NCI-H2029 (cell line): ENCODE data around the gene FAM131B.
"Not testable (repeated sequence)": the region's sequence is repeated elsewhere in the genome, so short reads cannot be mapped to it uniquely, and the experiment has no call there.

ENCODE experiments used
- DNase-seq: peaks from one replicate; lab custom pipeline; 2025; lab: John Stamatoyannopoulos, UW

The FAM131B gene

DNA sequence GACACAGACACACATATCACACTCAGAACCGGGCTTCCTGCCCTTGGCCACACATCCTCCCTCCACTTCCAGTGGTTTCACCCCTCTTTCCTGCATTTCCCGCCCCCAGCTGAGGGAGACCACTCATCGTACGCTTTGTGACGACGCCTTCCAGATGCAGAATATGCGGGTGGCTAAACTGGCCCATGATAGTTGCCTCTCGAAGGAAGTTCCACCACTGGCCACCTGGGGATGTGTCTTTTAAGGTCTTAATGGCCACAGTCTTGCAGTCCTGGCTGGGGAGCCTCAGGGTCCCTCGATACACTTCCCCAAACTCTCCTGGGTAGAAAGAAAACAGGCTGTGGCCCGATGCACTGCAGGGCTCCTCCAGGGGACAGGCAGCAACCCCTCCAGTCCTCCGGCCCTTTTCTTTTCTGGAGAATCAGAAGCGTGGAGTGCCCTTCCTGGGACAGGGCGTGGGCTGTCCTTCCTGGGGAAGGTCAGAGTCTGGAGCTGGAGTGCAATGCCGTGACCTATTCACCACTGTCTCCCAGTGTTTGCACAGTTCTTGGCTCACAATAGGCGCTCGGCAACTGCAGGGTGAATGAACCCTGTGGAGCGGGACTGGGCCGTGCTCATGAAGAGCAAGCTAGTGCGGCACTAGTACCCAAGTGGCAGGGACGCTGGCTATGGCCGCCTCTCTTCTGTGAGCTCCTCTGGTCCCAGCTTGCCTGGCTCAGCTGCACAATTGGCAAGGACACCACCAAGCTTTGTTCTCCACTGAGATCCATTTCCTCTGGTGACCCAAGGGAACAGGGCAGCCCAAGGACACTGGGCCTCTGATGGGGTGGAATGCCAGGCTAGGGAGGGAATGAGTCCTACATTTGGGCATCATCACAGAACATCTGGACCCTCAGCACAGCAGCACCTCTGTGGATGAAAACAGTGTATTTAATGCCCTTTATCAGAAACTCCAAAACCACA lies 33.0 kb upstream of the FAM131B start:
- no peak for DNase-seq

GRCh38 chr7:143394777-143395176 lies 32.3 kb upstream of the FAM131B start:
- no peak for DNase-seq

- no peak for DNase-seq
Observed at GRCh38 chr7:143394068-143394467, 31.6 kb upstream of the FAM131B start.

GRCh38 chr7:143393267-143394041 lies 30.9 kb upstream of the FAM131B start:
- DNase-seq: no peak

DNA sequence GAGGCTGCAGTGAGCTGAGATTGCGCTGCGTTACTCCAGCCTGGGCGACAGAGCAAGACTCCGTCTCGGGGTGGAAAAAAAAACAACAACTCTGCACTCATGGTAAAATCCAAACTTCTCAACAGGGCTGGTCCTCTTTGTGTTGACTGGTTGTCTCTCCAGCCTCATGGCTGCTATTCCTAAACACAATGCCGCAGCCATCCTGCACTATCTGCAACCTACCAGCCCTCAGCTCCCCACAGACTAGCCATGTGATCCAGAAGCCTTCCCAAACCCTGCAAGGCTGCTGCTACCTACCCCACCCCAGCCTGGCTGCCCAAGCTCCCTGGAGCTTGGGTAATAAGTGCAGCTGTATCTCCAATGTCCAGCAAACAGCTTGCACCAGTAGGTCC lies 30.4 kb upstream of the FAM131B start:
- no peak for DNase-seq

DNA sequence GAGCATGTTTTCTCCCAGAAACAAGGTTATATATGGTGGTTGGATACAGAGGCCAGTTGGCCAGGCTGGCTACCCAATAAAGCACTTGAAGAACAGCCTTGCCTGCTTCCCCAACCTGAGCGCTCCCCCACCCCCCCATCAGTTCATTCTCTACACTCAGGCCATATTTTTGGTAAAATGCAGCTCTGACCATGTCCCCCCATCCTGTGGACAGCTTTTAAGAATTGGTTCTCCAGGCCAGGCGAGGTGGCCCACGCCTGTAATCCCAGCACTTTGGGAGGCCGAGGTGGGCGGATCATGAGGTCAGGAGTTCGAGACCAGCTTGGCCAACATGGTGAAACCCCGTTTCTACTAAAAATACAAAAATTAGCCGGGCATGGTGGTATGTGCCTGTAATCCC lies 29.9 kb upstream of the FAM131B start:
- not testable (repeated sequence) for DNase-seq

- DNase-seq: no peak
Observed at GRCh38 chr7:143391462-143392404, 29.2 kb upstream of the FAM131B start.

- no peak for DNase-seq
Observed at GRCh38 chr7:143390773-143391317, 28.3 kb upstream of the FAM131B start.

DNA sequence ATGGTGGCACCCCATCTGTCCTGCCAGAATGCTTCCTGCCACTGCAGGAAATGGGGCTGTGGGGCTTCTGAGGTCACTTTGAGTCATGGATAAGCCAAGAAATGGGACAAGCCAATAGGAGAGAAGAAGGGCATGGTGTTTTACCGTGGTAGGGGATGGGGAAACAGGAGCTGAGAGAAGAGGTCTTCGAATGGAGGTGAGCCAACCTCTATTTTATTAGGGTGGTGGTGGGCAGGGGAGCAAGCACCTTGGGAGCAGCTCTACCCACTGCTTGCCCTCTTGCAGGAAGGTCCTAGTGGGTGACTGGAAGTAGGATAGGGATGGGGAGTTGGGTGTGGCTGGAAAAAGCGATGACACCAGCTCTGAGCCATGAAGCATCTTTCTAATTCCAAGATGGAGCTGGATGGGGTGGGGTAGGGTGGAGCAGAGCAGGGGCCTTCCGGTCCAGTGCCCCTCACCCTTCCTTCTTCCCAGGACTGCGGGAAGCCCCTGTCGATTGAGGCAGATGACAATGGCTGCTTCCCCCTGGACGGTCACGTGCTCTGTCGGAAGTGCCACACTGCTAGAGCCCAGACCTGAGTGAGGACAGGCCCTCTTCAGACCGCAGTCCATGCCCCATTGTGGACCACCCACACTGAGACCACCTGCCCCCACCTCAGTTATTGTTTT lies 27.7 kb upstream of the FAM131B start:
- no peak for DNase-seq

DNA sequence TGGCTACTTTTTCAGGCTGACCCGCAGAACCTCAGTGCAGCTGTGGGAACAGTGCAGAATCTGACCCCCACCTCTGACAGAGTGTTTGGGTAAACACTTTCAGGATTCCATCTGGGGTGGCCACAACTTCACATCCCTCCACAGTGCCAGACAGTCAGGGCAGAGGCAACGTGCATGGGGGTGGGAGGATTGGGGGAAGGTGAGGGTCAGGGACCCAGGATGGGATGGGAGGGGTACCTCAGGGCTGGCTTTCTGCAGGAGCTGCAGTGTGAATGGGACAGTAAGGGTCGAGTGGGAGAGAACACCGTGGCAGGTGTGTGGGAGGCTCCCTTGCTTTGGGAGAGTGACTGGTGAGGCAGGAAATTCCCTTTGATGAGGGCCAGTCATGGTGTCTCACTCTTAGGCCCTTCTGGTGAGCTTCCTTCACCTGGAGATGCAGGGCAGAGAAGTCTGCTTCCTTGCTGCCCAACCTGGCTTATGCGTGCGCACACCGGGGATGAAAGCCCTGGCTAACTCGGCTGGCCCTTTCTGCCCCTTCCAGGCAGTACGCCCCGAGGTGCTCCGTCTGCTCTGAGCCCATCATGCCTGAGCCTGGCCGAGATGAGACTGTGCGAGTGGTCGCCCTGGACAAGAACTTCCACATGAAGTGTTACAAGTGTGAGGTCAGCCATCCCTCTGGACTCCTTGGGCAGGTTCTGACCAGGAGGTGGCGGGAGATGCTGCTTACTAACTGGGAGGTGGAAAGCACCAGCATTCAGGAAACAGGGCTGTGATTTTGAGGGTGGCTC lies 27.0 kb upstream of the FAM131B start:
- no peak for DNase-seq

- no peak for DNase-seq
Observed at GRCh38 chr7:143388491-143389101, 26.1 kb upstream of the FAM131B start.

DNA sequence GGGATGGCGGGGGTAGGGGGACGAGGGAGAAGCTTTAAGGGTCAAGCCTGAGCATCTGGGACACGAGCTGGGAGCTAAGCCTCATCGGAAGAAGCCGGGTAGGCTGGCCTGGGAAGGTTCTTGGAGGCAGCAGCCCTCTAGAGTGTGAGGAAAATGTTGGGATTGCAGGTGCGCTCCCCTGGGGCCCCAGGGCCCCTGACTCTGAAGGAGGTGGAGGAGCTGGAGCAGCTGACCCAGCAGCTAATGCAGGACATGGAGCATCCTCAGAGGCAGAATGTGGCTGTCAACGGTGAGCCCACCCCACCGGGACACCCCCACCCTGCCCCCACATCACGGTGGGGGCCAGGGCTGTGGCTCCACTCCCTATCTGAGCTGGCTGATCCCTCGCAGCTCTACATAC lies 25.5 kb upstream of the FAM131B start:
- DNase-seq: no peak

GRCh38 chr7:143387156-143387975 lies 24.9 kb upstream of the FAM131B start:
- no peak for DNase-seq

DNA sequence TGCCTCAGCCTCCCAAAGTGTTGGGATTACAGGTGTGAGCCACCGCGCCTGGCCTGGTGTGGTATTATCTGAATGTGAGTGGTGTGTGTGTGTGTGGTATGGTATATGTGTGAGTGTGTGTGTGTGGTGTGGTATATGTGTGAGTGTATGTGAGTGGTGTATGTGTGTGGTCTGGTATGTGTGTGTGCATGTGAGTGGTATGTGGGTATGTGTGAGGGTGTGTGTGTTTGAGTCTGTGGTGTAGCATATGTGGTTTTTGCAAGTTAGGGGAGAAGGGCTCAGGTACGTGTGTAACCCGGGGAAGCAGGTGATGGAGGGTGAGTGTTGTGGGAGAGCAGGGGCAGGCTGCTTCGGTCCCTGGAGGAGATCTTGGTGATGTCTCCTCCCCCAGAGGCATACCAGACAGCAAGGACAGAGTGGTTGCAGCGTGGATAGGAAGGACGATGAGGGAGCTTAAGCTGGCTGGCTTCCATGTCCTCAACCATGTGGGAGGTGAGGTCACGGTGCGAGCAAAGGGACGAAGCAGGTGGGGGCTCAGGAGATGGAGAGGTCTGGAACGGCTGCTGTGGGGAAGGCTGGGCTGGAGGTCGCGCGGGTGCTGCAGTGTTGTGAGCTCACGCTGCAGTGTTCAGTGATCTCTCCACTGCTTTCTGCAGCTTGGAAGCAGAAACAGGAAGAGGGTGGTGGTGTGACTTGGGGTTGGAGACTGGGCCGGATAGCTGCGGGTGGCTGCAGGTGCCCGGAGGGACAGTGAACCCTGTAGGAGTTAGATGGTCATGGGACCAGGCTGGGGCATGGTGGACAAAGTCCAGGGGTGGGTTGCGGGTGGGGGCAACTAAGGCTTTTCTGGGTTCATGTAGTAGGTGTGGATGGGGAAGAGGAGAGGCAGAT lies 23.6 kb upstream of the FAM131B start:
- no peak for DNase-seq

DNA sequence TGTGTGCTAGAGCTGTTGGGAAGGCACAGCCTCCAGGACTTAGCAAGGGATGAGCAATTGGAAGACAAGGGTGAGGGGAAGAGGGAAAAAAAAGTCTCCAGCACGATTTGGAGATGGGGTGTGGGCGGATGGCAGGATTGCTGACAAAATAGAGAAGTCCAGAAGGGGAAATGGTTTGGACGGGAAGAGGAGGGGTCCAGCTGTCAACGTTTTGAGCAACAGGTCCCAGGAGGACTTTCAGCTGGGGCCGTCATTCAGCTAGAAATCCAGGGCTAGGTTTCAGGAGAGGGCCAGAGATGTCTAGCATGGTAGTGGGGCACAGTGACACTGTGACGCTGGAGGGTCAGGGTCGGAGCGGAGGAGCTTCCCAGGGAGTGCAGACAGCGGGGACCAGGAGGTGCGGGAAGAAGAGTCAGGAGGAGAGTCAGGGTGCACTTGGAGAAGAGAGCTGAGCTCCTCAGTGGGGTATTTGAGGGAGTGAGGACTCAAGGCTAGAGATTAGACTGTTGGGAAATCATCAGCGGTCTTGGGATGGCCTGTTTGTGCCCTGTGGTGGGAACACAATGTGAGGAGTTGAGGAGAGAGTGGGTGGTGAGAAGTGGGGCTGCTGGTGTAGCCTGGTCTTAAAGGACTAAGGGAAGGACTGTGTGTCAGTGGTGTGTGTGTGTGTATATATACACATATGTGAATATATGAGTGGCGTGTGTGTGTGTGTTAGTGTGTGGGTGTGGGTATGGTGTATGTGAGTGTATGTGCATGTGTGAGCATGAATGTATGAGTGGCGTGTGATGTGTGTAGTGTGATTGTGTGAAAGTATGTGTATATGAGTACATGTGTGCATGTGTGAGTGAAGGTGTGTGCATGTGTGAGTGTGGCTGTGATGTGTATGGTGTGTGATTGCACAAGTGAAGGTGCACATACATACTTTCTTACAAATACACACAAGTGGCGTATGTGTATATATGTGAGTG lies 22.4 kb upstream of the FAM131B start:
- DNase-seq: no peak

DNA sequence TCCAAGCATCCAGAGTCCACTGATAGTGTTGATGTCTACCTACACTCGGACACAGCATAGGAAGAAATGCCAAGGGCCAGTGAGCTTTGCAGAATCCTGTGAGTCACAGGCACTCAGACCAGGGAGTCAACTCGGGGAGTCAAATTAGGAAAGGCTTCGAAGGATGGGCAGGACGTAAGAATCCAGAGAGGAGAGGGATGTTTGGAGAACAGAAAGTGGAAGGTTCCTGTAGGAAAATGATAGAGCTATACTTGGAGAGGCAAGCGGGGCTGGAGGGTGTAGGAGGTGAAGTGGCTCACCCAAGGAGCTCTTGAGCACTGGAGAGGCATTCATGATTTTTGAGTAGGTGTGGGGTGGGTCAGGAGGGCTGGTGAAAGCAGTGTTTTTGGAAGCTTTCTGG lies 21.6 kb upstream of the FAM131B start:
- DNase-seq: no peak

DNA sequence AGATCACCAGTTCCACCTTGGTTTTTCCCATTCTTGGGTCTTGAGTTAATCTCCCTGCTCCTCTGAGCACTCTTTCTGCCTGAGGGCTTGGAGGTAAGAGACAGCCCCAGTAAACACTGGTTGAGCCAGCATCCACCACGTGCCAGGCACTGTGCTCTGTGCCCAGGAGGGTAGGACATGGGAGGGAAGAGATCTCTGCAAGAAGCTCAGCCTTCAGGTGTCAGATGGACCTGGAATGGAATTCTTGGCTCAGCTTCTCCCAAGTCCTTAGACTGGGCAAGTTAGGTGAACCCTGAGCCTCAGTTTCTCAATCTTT lies 21.1 kb upstream of the FAM131B start:
- DNase-seq: no peak
